Erythroblast (primary cell): Measurements from ENCODE around the gene CDH13.

Experiments
- GATA1 ChIP-seq: IDR thresholded peaks from 2 replicates; pipeline ENCODE4 v1.6.1; 2011; ENCODE audit warnings: low read depth, mild to moderate bottlenecking, control low read depth, low read length, moderate library complexity
- POLR2A ChIP-seq: IDR thresholded peaks from 2 replicates; pipeline ENCODE4 v1.6.1; 2011; ENCODE audit warnings: mild to moderate bottlenecking, low read length

- no peak for TF ChIP-seq POLR2A
- TF ChIP-seq GATA1: no peak
Measured at GRCh38 chr16:83013071-83013470, 386.3 kb downstream of the CDH13 start.
